ENCODE data around the gene ISL2. TPM values are rescaled to one million over a fixed set of nuclear protein-coding genes. Genes with fewer than 3 reads are reported as not detected.

ISL2 gene
- total RNA-seq, 1 donor from 2014 or later: 0.38 TPM

DNA sequence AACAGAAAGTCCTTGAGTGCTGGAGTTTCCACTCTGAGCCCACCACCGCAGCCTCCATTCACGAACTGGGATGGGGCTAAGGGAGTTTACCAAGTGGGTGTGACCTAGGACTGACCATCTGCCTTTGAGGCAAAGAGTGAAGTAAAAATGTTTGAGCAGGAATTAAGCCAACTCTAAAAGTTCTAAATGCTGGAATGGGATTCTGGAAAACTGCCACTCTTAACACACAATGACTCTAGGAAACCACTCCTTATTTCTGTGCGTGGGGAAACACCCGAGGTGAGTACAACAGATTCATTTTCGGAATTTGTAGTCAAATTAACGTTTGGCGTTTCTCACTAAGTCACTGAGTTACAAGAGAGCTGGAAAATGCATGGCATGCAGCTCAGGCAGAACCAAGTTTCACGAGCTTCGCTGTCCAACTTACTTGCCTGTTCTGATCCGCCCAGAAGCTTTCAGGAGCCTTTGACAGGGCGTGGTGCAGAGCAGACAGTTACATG lies 31.6 kb downstream of the ISL2 start:
- H3K27me3 Mint-ChIP-seq: no peaks in the 10 kb centered on the region
- H3K27ac Mint-ChIP-seq: no peak overlapping the region
- no peak for DNase-seq (ENCODE audit: low spot score, unreplicated experiment)
- no peak overlapping the region for H3K4me3 Mint-ChIP-seq (ENCODE audit: low read depth)
- no peaks in the 10 kb centered on the region for H3K4me1 Mint-ChIP-seq (ENCODE audit: low read depth)
- H3K9me3 Mint-ChIP-seq (ENCODE audit: low read depth): no peaks in the 10 kb centered on the region
- H3K36me3 Mint-ChIP-seq (ENCODE audit: insufficient read depth): peaks cover 5% of the 10 kb centered on the region
- TF ChIP-seq, protein P1, sequence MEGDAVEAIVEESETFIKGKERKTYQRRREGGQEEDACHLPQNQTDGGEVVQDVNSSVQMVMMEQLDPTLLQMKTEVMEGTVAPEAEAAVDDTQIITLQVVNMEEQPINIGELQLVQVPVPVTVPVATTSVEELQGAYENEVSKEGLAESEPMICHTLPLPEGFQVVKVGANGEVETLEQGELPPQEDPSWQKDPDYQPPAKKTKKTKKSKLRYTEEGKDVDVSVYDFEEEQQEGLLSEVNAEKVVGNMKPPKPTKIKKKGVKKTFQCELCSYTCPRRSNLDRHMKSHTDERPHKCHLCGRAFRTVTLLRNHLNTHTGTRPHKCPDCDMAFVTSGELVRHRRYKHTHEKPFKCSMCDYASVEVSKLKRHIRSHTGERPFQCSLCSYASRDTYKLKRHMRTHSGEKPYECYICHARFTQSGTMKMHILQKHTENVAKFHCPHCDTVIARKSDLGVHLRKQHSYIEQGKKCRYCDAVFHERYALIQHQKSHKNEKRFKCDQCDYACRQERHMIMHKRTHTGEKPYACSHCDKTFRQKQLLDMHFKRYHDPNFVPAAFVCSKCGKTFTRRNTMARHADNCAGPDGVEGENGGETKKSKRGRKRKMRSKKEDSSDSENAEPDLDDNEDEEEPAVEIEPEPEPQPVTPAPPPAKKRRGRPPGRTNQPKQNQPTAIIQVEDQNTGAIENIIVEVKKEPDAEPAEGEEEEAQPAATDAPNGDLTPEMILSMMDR (IDR thresholded peaks at IDR 0.05; ENCODE audit: unreplicated experiment): no peak

DNA sequence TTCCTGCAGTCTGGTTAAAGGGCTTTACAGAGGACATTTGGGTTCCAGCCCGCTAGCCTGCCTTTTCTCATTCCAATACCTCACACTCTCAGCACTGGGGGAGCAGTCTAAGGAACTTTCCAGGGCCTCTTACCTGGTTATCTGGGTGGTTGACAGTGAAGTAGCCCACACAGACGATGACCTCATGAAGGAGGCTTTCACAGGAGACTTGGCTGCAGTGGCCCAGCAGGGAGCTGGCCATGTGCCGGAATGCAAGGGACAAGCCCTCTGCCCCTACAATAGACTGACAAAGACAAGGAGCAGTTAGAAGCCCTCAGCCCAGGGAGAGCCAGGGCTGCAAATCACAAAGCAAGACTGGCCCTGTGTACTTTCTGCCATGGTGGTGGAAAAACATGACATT lies 39.5 kb downstream of the ISL2 start:
- no peaks in the 10 kb centered on the region for H3K9me3 Mint-ChIP-seq (ENCODE audit: low read depth)
- DNase-seq (ENCODE audit: low spot score, unreplicated experiment): no peak
- H3K27ac Mint-ChIP-seq: no peak overlapping the region
- H3K4me1 Mint-ChIP-seq (ENCODE audit: low read depth): peaks cover 13% of the 10 kb centered on the region
- peaks cover 8% of the 10 kb centered on the region for H3K36me3 Mint-ChIP-seq (ENCODE audit: insufficient read depth)
- TF ChIP-seq, protein P1 (IDR thresholded peaks at IDR 0.05; ENCODE audit: unreplicated experiment): no peak
- H3K27me3 Mint-ChIP-seq: no peaks in the 10 kb centered on the region
- no peak overlapping the region for H3K4me3 Mint-ChIP-seq (ENCODE audit: low read depth)

DNA sequence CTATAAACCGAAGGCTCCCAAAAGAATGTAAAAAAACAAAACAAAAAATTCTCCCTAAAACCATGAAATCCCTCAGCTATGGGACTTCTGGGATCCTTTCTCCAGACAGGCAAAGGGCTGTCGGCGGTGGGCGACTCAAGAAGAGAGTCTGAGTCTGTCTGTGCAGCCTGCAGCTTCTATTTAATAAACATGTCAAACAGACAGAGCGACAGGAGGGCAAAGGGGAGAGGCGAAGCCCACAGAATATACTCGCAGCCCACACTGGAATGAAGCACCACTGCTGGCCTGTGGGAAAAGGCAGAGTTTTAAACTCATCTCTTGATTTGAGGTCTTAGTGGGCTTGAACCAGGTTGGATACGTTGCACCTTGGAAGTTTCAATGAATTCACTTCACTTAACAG lies 40.2 kb downstream of the ISL2 start:
- Mint-ChIP-seq H3K27ac (peak overlapping the region; percentile 29), H3K9me3 (ENCODE audit: low read depth) (no peaks in the 10 kb centered on the region), H3K27me3 (no peaks in the 10 kb centered on the region), H3K36me3 (ENCODE audit: insufficient read depth) (peaks cover 10% of the 10 kb centered on the region), H3K4me1 (ENCODE audit: low read depth) (peaks cover 13% of the 10 kb centered on the region), H3K4me3 (ENCODE audit: low read depth) (no peak overlapping the region)
- TF ChIP-seq, protein P1 (IDR thresholded peaks at IDR 0.05; ENCODE audit: unreplicated experiment): no peak
- DNase-seq (ENCODE audit: low spot score, unreplicated experiment): no peak

DNA sequence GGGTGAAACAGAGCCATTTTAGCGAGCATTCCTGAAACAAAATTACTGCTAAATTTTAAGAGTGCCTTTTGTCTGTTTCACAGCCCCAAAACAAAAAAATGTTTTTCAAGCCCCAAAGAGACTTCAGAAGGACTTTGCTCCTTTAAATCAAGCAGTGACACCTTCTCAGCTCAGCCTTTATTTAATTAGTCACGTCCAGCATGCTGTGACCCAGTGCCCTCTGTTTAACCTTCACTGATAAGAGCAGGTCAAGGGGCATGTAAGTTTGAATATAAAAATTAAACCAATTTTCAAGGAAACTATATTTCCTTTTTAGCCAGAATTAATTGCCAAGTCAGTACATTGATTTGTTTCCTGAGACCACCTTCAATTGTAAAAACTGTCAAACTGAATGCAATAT lies 40.6 kb downstream of the ISL2 start:
- DNase-seq (ENCODE audit: low spot score, unreplicated experiment): no peak
- H3K4me1 Mint-ChIP-seq (ENCODE audit: low read depth): peaks cover 13% of the 10 kb centered on the region
- H3K27ac Mint-ChIP-seq: no peak overlapping the region
- TF ChIP-seq, protein P1 (IDR thresholded peaks at IDR 0.05; ENCODE audit: unreplicated experiment): no peak
- H3K9me3 Mint-ChIP-seq (ENCODE audit: low read depth): no peaks in the 10 kb centered on the region
- no peaks in the 10 kb centered on the region for H3K27me3 Mint-ChIP-seq
- H3K36me3 Mint-ChIP-seq (ENCODE audit: insufficient read depth): peaks cover 6% of the 10 kb centered on the region
- H3K4me3 Mint-ChIP-seq (ENCODE audit: low read depth): no peak overlapping the region

DNA sequence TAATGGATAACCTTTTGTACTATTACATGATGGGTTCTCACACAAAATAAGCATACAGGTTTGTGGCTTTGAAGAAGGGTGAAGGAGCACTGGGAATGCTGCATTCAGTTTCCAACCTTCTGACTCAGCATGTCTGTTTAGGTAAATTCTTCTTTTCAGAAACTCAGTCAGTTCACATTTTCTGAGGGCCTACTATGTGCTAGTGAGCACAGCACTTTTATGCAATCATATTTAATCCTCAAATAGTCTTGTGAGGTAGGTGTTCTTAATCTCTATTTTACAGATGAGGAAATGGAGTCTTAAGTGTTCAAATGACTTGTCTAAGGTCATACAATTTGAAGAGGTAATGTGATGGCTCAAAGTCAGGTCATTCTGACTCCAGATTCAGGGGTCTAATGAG lies 41.2 kb downstream of the ISL2 start:
- no peak overlapping the region for H3K4me3 Mint-ChIP-seq (ENCODE audit: low read depth)
- H3K9me3 Mint-ChIP-seq (ENCODE audit: low read depth): no peaks in the 10 kb centered on the region
- no peak for DNase-seq (ENCODE audit: low spot score, unreplicated experiment)
- peaks cover 13% of the 10 kb centered on the region for H3K4me1 Mint-ChIP-seq (ENCODE audit: low read depth)
- TF ChIP-seq, protein P1 (IDR thresholded peaks at IDR 0.05; ENCODE audit: unreplicated experiment): no peak
- peaks cover 5% of the 10 kb centered on the region for H3K36me3 Mint-ChIP-seq (ENCODE audit: insufficient read depth)
- H3K27ac Mint-ChIP-seq: no peak overlapping the region
- H3K27me3 Mint-ChIP-seq: no peaks in the 10 kb centered on the region
